Transverse colon (tissue), 4 donors: ENCODE measurements around the gene RCL1. TPM values are rescaled to one million over a fixed set of nuclear protein-coding genes. Genes with fewer than 3 reads are reported as not detected.

Experiments used
- DNase-seq: peaks from one replicate; pipeline ENCODE4 v3.0.0-alpha.2; 2019
- H3K27ac ChIP-seq, 4 donors: fragments of 200-600 bp; sonication (generic); 2 replicates each; pipeline ENCODE4 v1.5.1; 2016 to 2018; ENCODE audit warnings: inconsistent platforms in 4 of 4
- H3K27me3 ChIP-seq: fragments of 200-600 bp; sonication (generic); 2 replicates; pipeline ENCODE4 v1.5.1; 2017; ENCODE audit warnings: inconsistent platforms
- H3K36me3 ChIP-seq, 4 donors: fragments of 200-600 bp; sonication (generic); 2 replicates each; pipeline ENCODE4 v1.5.1; 2017 to 2019; ENCODE audit warnings: inconsistent platforms in 4 of 4
- H3K4me1 ChIP-seq, 4 donors: fragments of 200-600 bp; sonication (generic); 2 replicates each; pipeline ENCODE4 v1.5.1; 2017 to 2020; ENCODE audit warnings: inconsistent platforms in 4 of 4
- H3K4me3 ChIP-seq, 4 donors: fragments of 200-600 bp; sonication (generic); 1 replicate in 1 of 4; 2 replicates in 3 of 4; pipeline versions ENCODE4 v1.5.1 to v1.6.1; 2017 to 2019; ENCODE audit warnings: inconsistent platforms in 4 of 4
- H3K9me3 ChIP-seq, 2 donors: fragments of 200-600 bp; sonication (generic); 2 replicates each; pipeline ENCODE4 v1.5.1; 2017 to 2019; ENCODE audit warnings: inconsistent platforms in 2 of 2
- EP300 ChIP-seq: sonication (generic); formaldehyde crosslinking; IDR thresholded peaks from one replicate; pipeline ENCODE4 v1.6.1; 2017; ENCODE audit warnings: antibody characterized with exemption, low read depth
- POLR2A ChIP-seq: fragments of 450-650 bp; IDR thresholded peaks from one replicate; pipeline ENCODE4 v1.6.1; 2016; ENCODE audit warnings: antibody characterized with exemption, mild to moderate bottlenecking, moderate library complexity
- POLR2AphosphoS5 ChIP-seq, 3 donors: sonication (generic); formaldehyde crosslinking; IDR thresholded peaks; one replicate each; pipeline ENCODE4 v1.6.1; 2016; ENCODE audit warnings: antibody characterized with exemption in 3 of 3
- WGBS, 2 donors: methylation state at CpG; one replicate each; pipeline ENCODE4 v1.1.5; 2018; ENCODE audit warnings: low coverage in 1 of 2; 5-methylcytosine and 5-hydroxymethylcytosine counted together
- in situ Hi-C, 4 donors: fragments of 200-750 bp; cut with MboI; loops; one replicate each; pipeline versions ENCODE4 v1.15.0 to v1.15.1; 2017; ENCODE audit warnings: low sequenced_read_pairs in 3 of 4, low pct_ligation_motif_present in 1 of 4, low pct_unique_long_range_greater_than_20kb in 1 of 4
- intact Hi-C: fragments of 100-400 bp; cut with DNase I; formaldehyde crosslinking; loops from one replicate; pipeline ENCODE4 v1.15.1; 2023; ENCODE audit warnings: low total_unique reads
- total RNA-seq, 4 donors: library from RNA; depleted of rRNA; stranded (reverse); fragments of >200 nt; gene quantifications; one replicate each; pipeline ENCODE4 v1.1.0, GENCODE V29; 2016
- TF ChIP-seq, protein P1 (sequence below), 5 experiments: fragments of 200-600 bp in 3 of 5; fragments of 450-650 bp in 2 of 5; sonication (generic) in 3 of 5; IDR thresholded peaks; 1 replicate in 2 of 5; 2 replicates in 3 of 5; pipeline ENCODE4 v1.5.1; 2016 to 2017; ENCODE audit warnings: antibody characterized with exemption in 5 of 5, inconsistent platforms in 3 of 5, mild to moderate bottlenecking in 2 of 5, moderate library complexity in 1 of 5

RCL1 gene
- total RNA-seq, 4 donors from 2014 or later = 2.6 to 23.5 (median 7.3) TPM

DNA sequence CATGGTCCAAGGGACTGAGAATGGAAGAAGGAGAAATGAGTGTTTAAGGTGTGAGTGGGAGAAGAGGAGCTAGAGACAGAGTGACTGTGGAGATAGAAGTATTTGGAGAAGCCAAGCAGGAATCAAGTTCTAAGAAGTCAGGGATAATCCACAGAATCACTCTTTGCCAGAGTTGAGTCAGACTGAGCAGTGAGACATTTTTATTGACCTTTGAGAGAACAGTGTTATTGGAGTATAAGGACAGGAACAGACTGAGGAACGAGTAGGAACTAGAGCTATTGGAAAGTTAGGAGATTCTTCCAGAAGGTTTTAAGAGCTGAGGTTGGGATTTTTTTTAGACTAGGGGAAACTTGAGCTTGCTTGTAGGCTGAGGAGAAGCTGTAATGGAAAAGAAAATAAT is 37.2 kb downstream of the RCL1 start:
- H3K9me3 ChIP-seq = no peaks in the 10 kb centered on the region
- no peak for TF ChIP-seq EP300
- TF ChIP-seq, protein P1, sequence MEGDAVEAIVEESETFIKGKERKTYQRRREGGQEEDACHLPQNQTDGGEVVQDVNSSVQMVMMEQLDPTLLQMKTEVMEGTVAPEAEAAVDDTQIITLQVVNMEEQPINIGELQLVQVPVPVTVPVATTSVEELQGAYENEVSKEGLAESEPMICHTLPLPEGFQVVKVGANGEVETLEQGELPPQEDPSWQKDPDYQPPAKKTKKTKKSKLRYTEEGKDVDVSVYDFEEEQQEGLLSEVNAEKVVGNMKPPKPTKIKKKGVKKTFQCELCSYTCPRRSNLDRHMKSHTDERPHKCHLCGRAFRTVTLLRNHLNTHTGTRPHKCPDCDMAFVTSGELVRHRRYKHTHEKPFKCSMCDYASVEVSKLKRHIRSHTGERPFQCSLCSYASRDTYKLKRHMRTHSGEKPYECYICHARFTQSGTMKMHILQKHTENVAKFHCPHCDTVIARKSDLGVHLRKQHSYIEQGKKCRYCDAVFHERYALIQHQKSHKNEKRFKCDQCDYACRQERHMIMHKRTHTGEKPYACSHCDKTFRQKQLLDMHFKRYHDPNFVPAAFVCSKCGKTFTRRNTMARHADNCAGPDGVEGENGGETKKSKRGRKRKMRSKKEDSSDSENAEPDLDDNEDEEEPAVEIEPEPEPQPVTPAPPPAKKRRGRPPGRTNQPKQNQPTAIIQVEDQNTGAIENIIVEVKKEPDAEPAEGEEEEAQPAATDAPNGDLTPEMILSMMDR (IDR thresholded peaks at IDR 0.05) = no peak
- no peak for TF ChIP-seq POLR2AphosphoS5 (IDR thresholded peaks at IDR 0.05)
- no peak for TF ChIP-seq POLR2A
- H3K36me3 ChIP-seq = no peaks in the 10 kb centered on the region
- WGBS, 2 donors = 13 to 76% methylated on average over 1 of the region's 1 CpG
- H3K4me3 ChIP-seq = no peak overlapping the region
- intact Hi-C loops (no loop called here), in situ Hi-C loops (no loop called here)
- H3K4me1 ChIP-seq = peaks cover 0 to 9% (median 0%) of the 10 kb centered on the region in 4 donors
- DNase-seq = no peak
- H3K27me3 ChIP-seq = no peaks in the 10 kb centered on the region
- no peak overlapping the region for H3K27ac ChIP-seq

DNA sequence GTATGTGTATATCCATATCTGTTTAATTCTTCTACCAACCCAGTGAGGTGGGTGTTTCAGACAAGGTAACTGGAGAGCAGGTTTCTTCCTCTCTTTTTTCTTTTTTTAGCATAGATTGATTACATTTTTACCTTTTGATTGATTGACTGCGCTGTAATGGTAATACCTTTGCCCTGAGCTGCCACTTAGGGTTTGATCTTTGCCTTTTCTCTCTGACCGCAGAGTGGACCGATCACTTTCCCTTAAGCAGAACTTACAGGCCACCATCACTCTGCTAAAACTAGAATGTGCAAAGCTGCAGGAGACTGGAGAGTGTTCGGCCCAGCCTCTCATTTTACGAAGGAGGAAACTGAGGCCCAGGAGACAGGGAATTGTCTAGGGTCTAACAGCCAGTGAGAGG is 38.0 kb downstream of the RCL1 start:
- in situ Hi-C loops (no loop called here), intact Hi-C loops (no loop called here)
- Histone ChIP-seq H3K27me3 (no peaks in the 10 kb centered on the region), H3K9me3 (no peaks in the 10 kb centered on the region), H3K36me3 (peaks cover 0 to 3% (median 0%) of the 10 kb centered on the region in 4 donors), H3K4me3 (no peak overlapping the region), H3K27ac (no peak overlapping the region), H3K4me1 (peaks cover 0 to 9% (median 0%) of the 10 kb centered on the region in 4 donors)
- TF ChIP-seq POLR2AphosphoS5 (IDR thresholded peaks at IDR 0.05) = no peak
- WGBS, 2 donors = 75 to 77% methylated on average over 4 to 5 of the region's 5 CpGs
- DNase-seq = no peak

DNA sequence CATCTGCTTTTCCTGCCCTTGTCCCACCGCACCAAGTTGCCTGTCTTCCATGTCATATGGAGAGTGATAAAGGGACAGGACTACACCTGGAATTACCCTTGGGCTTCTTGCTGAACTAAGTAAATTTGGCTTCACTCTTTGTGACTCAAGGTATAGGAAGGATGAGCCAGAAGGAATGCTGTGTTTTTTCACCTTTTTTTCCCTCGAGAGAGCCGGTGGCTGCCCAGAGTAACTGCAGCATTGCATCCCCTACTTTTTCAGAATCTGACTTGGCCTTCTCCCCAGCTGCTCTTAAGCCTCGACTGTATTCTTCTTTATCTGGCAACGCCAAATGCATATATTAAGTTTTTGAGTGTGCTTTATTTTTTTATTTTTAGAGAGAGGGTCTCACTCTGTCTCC is 38.4 kb downstream of the RCL1 start:
- no peaks in the 10 kb centered on the region for H3K9me3 ChIP-seq
- WGBS, 2 donors = 92 to 93% methylated on average over 5 of the region's 5 CpGs
- no peak for DNase-seq
- peaks cover 0 to 9% (median 0%) of the 10 kb centered on the region in 4 donors for H3K4me1 ChIP-seq
- H3K27ac ChIP-seq = no peak overlapping the region
- no peaks in the 10 kb centered on the region for H3K27me3 ChIP-seq
- no peak overlapping the region for H3K4me3 ChIP-seq
- intact Hi-C loops = no loop called here
- TF ChIP-seq POLR2AphosphoS5 (IDR thresholded peaks at IDR 0.05) = no peak
- no peak for TF ChIP-seq POLR2A
- TF ChIP-seq, protein P1 (IDR thresholded peaks at IDR 0.05) = no peak
- TF ChIP-seq EP300 = no peak
- in situ Hi-C loops = no loop called here
- peaks cover 0 to 3% (median 0%) of the 10 kb centered on the region in 4 donors for H3K36me3 ChIP-seq

DNA sequence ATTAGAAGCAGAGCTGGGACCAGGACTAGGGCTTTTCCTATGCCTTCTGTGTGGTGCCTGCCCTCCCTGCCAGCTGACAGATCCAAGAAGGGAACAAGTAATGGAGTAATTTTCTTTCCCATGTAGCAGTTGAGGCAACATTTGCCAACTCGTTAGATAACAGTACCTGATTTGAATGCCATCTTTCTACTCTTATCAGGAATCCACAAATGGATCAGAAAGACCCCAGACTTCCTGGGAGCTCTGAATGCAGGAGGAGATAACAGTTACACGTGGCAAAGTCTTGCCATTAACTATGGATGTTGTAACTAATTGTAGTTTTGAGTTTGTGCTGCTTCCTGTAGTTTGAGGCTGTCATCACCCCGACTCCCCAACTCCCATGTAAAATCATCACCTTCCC is 39.2 kb downstream of the RCL1 start:
- Histone ChIP-seq H3K4me1 (peaks cover 0 to 9% (median 0%) of the 10 kb centered on the region in 4 donors), H3K27me3 (no peaks in the 10 kb centered on the region), H3K4me3 (no peak overlapping the region), H3K27ac (no peak overlapping the region), H3K9me3 (no peaks in the 10 kb centered on the region), H3K36me3 (peaks cover 0 to 3% (median 0%) of the 10 kb centered on the region in 4 donors)
- 97 to 100% methylated on average over 3 of the region's 3 CpGs for WGBS, 2 donors
- DNase-seq = no peak
- TF ChIP-seq POLR2A (no peak), POLR2AphosphoS5 (IDR thresholded peaks at IDR 0.05) (no peak), EP300 (no peak)
- TF ChIP-seq, protein P1 (IDR thresholded peaks at IDR 0.05) = no peak
- intact Hi-C loops = no loop called here
- in situ Hi-C loops = no loop called here
